Renal cortical epithelial cell (primary cell): ENCODE results near the gene PTPN11. TPM values are rescaled to one million over a fixed set of nuclear protein-coding genes. Genes with fewer than 3 reads are reported as not detected.
"Not testable (repeated sequence)": the region's sequence is repeated elsewhere in the genome, so short reads cannot be mapped to it uniquely, and the experiment has no call there.

Experiments used
- DNase-seq: peaks from one replicate; pipeline ENCODE4 v3.0.0-alpha.2; 2011; ENCODE audit warnings: low read depth
- total RNA-seq: library from RNA; depleted of rRNA; stranded (reverse); fragments of >200 nt; gene quantifications from 2 replicates; pipeline ENCODE4 v1.2.3, GENCODE V29; 2014

Gene PTPN11
- total RNA-seq, 1 donor from 2014 or later: 195 TPM

DNA sequence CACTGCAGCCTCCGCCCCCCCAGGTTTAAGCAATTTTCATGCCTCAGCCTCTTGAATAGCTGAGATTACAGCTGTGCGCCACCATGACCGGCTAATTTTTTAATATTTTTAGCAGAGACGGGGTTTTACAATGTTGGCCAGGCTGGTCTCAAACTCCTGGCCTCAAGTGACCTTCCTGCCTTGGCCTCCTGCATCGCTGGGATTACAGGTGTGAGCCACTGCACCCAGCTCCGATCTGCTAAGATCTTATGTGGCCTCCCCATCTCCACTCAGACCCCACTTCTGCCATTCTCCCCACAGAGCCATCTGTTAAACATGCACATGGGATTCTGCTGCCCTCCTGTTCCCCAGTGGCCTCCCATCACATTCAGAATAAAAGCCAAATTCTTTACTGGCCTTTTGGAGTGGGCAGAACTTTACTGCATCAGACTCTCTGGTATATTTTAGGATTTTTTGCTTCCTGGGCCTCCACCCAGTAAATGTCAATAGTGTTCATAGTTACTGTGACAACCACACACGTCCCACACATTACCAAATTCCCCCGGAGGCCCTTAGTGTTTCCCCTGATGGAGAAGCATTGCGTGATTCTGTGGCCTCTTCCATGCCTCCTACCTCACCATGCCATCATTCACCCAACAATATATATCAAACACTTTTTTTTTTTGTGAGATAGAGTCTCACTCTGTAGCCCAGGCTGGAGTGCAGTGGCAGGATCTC is 96.3 kb downstream of the PTPN11 start:
- no peak for DNase-seq

DNA sequence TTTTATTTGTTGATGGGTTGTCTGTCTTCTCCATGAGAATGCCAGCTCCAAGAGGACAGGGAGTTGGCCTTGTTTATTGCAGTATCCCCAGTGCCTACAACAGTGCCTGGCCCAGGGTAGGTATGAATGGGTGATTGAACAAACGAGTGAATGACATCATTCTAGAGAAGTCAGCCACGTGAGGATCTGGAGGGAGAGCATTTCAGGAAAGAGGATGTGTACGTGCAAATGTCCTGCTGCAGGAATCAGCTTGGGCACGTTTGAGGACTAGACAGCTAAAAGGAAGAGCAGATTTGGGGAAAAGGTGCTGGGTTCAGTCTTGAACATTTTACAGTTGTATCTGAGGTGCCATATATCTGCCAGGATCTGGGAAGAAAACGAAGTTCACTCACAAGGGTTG is 97.1 kb downstream of the PTPN11 start:
- DNase-seq: no peak

DNA sequence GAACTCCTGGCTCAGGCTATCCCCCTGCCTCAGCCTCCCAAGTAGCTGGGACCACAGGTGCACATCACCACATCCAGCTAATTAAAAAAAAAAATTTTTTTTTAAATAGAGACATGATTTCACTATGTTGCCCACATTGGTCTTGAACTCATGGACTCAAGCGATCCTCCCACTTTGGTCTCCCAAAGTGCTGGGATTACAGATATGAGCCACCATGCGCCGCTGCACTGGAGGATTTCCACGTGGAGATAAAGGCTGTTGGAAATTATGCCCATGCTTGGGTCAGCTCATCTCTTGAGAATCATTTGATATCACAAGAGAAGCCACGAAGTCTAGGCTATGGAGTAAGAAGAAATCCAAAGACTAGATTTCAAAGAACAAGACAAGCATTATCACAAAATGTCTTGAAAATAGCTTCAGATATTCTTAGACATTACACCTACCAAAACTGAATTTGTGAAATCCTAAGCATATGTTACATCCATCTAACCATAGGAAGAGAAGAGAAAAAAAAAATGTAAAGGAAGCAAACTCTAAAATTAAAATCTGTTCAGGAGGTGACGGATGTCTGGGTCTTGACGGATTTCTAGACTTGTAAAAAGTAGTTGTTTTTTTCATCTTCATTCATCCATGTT is 99.1 kb downstream of the PTPN11 start:
- DNase-seq: no peak

DNA sequence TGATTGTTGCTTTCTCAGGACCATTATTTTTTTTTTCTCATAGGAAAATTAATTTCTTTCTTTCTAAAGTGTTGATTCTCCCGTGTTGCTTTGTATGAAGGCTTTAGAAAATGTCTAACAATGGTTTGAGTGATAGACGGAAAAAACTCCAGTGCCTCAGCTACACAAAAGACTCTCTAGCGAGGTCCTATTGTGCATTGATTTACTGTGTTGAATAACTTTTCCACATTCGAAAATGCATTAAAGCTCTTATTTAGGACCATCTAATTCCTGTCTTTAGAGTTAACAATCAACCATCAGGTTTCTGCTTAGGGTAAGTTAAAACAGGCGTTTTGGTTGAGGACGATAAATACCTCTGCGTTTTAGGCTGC is 99.6 kb downstream of the PTPN11 start:
- DNase-seq: no peak

DNA sequence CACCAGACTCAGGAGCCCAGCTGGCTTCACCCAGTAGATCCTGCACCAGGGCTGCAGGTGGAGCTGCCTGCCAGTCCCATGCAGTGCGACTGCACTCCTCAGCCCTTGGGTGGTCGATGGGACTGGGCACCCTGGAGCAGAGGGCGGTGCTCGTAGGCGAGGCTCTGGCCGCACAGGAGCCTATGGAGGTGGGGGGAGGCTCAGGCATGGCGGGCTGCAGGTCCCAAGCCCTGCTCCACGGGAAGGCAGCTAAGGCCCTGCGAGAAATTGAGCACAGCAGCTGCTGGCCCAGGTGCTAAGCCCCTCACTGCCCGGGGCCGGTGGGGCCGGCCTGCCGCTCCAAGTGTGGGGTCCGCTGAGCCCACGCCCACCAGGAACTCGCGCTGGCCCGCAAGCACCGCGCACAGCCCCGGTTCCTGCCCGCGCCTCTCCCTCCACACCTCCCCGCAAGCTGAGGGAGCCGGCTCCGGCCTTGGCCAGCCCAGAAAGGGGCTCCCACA is 101.1 kb downstream of the PTPN11 start:
- not testable (repeated sequence) for DNase-seq

DNA sequence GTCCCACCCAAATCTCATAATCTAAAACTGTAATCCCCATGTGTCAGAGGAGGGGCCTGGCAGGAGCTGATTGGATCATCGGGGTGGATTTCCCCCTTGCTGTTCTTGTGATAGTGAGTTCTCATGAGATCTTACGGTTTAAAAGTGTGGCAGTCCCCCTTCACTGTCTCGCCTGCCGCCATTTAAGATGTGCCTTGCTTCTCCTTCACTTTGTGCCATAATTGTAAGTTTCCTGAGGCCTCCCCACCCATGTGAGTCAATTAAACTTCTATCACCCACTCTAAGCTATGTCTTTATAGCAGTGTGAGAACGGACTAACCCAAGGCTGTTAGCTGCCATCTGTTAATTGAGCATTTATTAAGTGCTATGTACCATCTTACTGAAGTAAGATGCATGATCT is 105.1 kb downstream of the PTPN11 start:
- no peak for DNase-seq

DNA sequence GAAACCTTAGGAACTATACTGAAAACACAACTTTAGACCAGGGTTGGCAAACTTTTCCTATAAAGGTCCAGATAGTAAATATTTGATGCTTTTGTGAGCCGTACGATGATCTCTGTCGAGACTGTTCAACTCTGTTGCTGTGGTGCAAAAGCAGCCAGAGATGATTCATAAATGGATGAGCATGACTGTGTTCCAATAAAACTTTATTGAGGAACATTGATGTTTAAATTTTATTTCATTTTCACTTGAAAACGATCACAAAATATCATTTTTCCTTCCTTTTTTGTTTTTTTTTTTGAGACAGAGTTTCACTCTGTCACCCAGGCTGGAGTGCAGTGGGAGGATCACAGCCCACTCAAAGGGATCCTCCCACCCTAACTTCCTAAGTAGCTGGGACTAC is 105.5 kb downstream of the PTPN11 start:
- no peak for DNase-seq

DNA sequence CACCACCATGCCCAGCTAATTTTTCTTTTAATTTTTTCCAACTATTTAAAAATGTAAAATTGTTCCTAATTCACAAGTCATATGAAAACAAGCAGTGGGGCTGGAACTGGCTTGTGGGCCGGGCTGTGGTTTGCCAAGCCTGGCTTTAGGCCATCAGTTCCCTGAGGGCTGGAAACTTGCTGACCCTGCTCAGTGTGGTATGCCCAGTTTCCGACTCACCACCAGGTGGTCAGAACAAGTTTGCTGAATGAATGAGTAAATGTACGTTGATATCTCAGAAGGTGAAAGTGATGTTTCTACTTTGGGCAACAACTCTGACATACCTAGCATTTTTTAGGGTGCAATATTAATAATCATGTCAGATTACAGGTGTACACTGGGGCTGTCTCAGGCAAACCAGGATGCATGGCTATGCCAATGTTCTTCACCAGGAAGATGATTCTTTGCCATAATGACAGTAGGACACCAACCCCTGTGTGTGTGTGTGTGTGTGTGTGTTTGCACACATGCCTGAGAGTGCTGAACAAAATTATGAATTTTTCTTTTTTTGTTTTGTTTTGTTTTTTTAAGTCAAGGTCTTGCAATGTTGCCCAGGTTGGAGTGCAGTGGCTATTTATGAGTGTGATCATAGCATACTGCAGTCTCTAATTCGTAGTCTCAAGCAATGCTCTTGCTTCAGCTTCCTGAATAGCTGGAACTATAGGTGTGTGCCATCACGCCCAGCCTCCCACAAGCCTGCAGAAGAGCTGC is 106.1 kb downstream of the PTPN11 start:
- peak; percentile 62 for DNase-seq

DNA sequence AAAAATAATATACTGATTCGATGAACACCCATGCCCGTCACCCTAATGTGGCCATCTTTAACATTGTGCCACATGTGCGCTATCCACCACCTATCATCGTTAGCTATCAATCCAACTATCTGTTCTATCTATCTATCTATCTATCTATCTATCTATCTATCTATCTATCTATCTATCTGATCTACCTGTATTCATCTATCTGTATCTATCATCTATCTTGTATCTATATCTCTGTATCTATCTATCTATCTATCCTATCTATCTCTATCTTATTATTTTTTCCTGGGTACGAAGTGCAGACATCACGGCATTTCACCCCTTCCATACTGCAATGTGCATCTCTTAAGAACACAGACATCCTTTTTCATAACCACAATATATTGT is 106.7 kb downstream of the PTPN11 start:
- no peak for DNase-seq

DNA sequence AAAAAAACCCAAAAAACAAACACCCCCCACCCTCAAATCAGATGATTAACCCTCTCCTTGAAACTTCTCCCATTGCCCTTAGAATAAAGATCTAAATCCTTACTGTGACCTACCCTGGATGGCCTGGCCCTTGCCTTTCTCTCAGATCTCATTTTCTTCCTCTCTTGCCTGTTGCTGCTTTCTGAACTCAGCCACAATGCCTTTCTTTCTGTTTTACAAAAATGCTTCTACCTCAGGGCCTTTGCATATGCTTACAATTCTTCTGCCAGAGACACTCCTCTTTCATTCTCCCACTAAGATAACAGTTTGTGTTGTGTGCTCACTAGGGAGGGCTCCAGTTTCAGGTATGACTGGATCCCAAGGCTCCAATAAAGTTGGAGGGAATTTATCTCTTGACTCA is 108.3 kb downstream of the PTPN11 start:
- DNase-seq: no peak

DNA sequence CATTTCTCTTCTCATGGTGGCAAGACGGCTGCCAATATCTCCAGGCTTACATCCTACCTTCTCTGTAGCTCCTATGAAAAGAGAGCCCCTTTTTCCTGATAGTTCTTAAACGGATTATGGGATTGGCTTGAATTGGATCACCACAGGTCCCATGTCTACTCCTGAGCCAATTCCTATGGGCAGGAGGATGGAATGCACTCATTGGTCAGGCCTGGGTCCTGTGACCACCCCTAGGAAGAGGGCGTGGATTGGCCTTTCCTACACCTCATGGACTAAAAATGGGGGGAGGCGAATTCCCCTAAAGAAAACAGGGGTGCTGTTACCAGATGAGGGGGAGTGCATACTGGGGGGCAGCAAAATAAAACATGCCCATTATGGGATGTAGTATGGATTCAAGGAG is 108.8 kb downstream of the PTPN11 start:
- DNase-seq: no peak

DNA sequence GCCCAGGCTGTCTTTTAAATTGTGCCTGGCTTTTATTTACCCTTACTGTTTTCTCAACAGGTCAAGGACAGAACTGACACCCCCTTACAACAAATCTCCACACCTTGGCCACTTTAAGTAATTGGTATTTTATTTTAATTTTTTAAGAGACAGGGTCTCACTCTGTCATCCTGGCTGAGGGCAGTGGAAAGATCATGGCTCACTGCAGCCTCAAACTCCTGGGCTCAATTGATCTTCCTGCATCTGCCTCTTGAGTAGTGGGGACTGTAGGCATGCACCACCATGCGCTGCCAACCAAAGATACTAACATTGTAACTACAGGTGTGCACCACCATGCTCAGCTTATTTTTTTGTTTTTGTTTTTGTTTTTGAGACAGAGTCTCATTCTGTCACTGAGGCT is 109.8 kb downstream of the PTPN11 start:
- DNase-seq: no peak

DNA sequence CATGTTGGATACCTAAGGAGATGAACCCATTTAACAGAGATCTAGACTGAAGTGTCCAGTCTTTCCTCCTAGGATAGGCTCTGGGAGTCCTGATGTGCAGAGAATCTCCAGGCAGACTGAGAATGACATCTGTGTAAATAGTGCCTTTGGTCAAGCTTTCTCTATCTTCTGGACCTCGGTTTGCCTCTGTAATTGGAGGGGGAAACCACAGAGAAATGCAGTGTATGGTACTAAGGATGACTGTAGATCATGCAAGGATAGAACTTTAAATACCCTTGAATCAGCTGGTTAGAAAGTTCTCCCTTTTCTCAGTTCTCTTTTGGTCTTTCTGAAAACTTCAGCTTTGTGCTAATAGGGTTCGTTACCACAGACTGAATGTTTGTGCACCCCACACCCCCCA is 112.2 kb downstream of the PTPN11 start:
- no peak for DNase-seq

DNA sequence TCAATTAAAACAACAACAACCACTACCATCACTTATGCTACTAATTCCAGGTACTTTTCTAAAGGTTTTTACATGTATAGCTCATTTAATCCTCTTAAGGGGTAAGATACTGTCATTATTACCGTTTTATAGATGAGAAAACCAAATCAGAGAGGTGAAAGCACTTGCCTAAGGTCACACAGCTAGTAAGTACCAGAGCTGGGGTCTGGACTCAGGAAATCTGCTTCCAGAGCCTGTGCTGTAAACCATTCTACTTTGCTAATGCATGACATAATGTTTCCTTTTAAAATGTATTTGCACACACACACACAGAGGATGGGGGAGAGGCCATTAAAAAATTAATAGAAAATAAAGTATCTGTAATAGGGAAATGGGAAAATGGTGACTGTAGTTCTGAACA is 113.4 kb downstream of the PTPN11 start:
- DNase-seq: no peak

DNA sequence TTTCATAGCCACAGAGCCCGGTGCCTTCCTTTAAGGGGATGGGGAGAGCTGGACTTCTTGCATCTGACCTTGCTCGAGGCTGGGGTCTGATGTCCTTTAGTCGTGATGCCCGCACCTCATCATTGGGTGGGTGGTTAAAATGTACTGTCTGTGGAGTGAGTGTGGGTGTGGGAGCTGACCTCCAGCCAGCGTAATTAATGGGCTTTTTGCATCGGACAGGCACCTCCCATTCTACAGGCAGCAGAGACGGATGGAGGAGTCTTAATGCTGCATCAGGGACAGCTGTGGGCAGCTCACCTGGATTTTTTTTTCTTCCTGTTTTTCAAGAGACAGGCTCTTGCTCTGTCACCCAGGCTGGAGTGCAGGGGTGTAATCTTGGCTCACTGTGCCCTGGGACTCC is 114.8 kb downstream of the PTPN11 start:
- no peak for DNase-seq

DNA sequence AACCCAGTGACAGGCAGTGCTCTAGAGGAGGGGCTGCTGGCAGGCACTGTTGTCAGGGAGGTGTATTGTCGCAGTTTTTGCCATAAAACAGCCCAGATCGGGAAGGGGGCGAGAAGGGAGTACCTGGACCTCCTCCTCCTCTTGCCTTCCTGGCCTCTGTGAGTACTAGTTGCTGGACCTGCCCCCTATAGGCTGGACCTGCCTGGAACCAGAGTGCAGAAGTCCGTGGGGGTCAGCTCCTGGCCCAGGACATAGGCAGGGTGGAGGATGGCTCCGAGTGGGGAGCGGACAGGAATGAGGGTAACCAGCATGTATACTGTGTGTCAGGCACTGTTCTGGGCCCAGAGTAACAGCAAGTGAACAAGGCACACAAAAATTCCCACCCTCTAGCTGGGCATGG is 116.3 kb downstream of the PTPN11 start:
- no peak for DNase-seq

DNA sequence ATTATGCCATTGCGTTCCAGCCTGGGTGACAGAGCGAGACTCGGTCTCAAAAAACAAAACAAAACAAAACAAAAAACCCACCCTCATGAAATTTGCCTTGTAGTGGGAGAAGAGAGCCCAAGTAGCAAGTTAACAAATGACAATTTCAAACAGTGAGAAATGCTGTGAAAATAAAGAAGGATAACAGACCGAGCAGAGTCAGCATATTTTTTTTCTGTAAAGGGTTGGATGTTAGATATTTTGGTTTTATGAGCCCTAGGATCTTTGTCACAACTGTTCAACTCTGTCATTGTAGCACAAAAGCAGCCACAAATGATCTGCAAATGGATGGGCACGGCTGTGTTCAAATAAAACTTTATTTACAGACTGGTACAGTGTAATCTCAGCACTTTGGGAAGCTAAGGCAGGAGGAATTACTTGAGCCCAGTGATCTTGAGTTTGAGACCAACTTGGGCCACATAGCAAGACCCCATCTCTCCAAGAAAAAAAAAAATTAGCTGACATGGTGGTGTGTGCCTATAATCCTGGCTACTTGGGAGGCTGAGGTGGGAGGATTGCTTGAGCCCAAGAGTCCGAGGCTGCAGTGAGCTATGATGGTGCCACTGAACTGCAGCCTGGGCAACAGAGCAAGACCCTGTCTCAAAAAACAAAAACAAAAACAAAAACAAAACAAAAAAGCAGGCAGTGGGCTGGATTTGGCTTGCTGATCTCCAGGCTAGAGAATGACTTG is 117.1 kb downstream of the PTPN11 start:
- no peak for DNase-seq

DNA sequence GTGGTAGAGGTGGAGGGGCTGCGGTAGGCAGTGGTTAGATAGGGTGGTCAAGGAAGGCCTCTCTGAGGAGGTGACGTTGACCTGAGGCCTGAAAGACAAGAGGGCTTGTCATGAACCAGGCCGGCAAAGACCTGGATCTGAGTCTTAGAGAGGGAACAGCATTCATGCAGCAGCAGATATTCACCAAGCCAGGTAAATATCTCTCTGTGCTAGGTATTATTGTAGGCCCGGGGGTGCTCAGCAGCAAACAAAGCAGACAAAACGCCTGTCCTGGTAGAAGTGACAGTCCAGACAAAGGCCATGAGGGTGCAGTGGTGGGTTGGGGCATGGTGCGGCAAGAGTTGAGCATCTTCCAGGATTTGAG is 117.6 kb downstream of the PTPN11 start:
- no peak for DNase-seq

DNA sequence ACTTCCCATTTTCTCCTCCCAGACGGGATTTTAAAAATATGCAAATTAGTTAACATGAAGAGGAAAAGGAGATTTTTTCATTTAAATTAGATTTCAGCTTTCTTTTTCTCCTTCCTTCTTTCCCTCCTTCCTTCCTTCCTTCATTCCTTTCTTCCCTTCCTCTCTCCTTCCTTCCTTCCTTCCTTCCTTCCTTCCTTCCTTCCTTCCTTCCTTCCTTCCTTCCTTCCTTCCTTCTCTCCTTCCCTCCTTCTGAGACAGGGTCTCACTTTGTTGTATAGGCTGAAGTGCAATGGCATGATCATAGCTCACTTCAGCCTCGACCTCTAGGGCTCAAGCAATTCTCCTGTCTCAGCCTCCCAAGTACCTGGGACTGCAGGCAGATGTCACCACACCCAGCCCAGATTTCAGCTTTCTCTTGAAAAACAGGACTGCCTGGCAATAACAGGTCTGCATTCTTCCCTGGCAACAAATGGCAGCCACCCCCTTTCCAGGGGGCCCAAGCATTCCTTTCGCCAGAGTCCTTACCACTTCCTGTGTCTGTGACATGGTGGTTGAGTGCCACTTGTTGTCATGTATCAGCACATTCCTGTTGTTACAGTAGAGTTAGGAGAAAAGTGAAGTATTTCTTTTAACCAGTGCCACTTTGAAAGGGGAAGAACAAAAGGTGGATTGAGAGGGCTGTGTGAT is 119.1 kb downstream of the PTPN11 start:
- DNase-seq: peak; percentile 47

DNA sequence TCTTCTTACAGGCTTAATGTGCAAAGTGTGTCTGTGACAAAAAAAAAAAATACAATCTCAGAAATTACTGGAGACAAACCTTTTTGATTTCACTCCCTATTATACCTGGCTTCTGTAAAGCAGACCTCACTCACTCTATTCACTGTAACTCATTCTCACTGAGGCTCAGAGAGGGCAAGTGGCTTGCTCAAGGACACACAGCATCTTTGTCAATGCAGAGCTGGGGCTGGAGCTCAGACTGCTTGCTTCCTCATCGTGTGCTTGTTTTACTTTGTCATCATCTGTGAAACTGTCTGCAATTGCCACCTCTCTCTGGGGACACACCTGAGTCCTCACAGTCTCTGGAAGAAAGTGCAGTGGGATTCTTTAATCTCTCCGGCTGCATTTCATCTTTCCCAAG is 120.0 kb downstream of the PTPN11 start:
- no peak for DNase-seq

DNA sequence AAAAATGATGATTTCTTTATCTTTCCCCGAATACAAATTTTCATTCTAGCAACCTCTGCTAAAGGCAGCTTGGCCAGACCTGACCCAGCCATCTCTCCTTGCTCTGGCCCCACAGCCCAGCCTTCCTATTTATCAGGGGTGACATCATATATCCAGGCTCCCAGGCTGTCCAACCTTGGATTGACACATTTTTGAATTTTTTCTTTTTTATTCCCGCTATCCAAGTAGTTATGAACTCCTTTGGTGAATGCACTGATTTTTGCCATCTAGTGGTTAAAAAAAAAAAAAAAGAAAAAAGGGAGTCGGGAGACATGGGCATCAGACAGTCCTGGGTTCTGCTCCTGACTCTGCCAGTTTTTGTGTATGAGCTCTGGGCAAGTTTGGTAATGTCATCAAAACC is 120.5 kb downstream of the PTPN11 start:
- no peak for DNase-seq

DNA sequence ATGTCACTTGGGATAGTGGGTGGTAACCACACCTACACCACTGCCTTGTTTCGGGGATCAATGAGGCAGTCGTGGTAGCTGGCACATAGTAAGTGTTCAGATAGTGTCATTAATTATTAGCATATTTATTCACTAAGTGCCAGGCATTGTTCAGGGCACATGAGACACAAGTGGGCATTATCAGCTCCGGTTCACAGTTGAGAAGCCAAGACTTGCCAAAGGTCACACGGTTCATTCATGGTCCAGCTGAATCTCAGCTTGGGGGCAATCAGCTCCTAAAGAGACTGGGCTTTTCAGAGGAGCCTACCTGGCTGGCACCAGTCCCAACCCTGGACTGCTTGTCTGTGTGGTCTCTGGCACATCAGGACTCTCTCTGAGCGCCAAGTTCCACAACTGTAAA is 121.3 kb downstream of the PTPN11 start:
- DNase-seq: no peak
